ENCODE results near the gene TUT4.

Gene TUT4

GRCh38 chr1:52531249-52531872 lies 21.5 kb downstream of the TUT4 start:
- no peak for DNase-seq

- DNase-seq: no peak
Measured at GRCh38 chr1:52530563-52531144, 22.2 kb downstream of the TUT4 start.

GRCh38 chr1:52523376-52523775 lies 29.5 kb downstream of the TUT4 start:
- peak in 1 of 2 donors; percentile 10 for DNase-seq

GRCh38 chr1:52520148-52520547 lies 32.7 kb downstream of the TUT4 start:
- no peak for DNase-seq

- DNase-seq: no peak
Measured at GRCh38 chr1:52518962-52519361, 33.9 kb downstream of the TUT4 start.

GRCh38 chr1:52511851-52512615 lies 40.9 kb downstream of the TUT4 start:
- no peak for DNase-seq

- DNase-seq: no peak
Measured at GRCh38 chr1:52511439-52511838, 41.5 kb downstream of the TUT4 start.

GRCh38 chr1:52506920-52507546 lies 45.9 kb downstream of the TUT4 start:
- no peak for DNase-seq

- DNase-seq: no peak
Measured at GRCh38 chr1:52506349-52506748, 46.5 kb downstream of the TUT4 start.

GRCh38 chr1:52504720-52505119 lies 48.2 kb downstream of the TUT4 start:
- no peak for DNase-seq

GRCh38 chr1:52503706-52504105 lies 49.2 kb downstream of the TUT4 start:
- no peak for DNase-seq

- no peak for DNase-seq
Measured at GRCh38 chr1:52502789-52503188, 50.1 kb downstream of the TUT4 start.

- DNase-seq: no peak
Measured at GRCh38 chr1:52487632-52488031, 65.3 kb downstream of the TUT4 start.

- DNase-seq: no peak
Measured at GRCh38 chr1:52482326-52483004, 70.4 kb downstream of the TUT4 start.

GRCh38 chr1:52479076-52479475 lies 73.8 kb downstream of the TUT4 start:
- DNase-seq: no peak

GRCh38 chr1:52477876-52478275 lies 75.0 kb downstream of the TUT4 start:
- no peak for DNase-seq

- DNase-seq: no peak
Measured at GRCh38 chr1:52476943-52477342, 75.9 kb downstream of the TUT4 start.

GRCh38 chr1:52474807-52475206 lies 78.1 kb downstream of the TUT4 start:
- DNase-seq: no peak

- DNase-seq: no peak
Measured at GRCh38 chr1:52473039-52473438, 79.9 kb downstream of the TUT4 start.

- no peak for DNase-seq
Measured at GRCh38 chr1:52472384-52472783, 80.5 kb downstream of the TUT4 start.

GRCh38 chr1:52469108-52469507 lies 83.8 kb downstream of the TUT4 start:
- DNase-seq: no peak

GRCh38 chr1:52463891-52464290 lies 89.0 kb downstream of the TUT4 start:
- DNase-seq: no peak

GRCh38 chr1:52461821-52462220 lies 91.1 kb downstream of the TUT4 start:
- no peak for DNase-seq
